GM19397 (cell line): Measurements from ENCODE around the gene SLC25A11.

Source experiments
- ATAC-seq: cut with Tn5 transposase; IDR thresholded peaks from one replicate; pipeline ENCODE4 v1.9.1; 2021; ENCODE audit warnings: mild to moderate bottlenecking, moderate library complexity; ENCODE audit not compliant: unreplicated experiment

The SLC25A11 gene

GRCh38 chr17:4966844-4967538, 27.1 kb upstream of the SLC25A11 start:
- peak; percentile 77 for ATAC-seq

DNA sequence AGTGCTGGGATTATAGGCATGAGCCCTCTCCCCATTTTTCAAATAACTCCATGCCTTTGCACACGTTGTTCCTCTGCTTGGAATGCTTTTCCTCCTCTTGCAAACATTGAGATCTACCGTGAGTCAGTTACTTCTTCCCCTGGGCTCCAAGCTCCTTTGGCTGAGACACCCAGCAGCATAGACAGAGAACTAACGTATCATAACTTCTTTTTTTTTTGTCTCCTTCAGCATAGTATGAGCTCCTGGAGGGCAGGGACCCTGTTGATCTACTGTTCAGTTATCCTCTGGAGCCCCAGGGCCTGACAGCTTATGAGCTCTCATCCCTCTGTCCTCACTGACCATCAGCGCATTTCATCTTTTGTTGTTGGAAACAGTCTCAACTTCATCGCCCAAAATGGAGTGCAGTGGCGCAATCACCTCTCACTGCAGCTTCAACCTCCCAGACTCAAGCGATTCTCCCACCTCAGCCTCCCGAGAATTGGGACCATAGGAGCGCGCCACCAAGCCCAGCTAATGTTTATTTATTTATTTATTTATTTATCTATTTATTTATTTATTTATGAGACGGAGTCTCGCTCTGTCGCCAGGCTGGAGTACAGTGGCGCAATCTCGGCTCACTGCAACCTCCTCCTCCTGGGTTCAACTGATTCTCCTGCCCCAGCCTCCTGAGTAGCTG, 25.6 kb upstream of the SLC25A11 start:
- no peak for ATAC-seq

DNA sequence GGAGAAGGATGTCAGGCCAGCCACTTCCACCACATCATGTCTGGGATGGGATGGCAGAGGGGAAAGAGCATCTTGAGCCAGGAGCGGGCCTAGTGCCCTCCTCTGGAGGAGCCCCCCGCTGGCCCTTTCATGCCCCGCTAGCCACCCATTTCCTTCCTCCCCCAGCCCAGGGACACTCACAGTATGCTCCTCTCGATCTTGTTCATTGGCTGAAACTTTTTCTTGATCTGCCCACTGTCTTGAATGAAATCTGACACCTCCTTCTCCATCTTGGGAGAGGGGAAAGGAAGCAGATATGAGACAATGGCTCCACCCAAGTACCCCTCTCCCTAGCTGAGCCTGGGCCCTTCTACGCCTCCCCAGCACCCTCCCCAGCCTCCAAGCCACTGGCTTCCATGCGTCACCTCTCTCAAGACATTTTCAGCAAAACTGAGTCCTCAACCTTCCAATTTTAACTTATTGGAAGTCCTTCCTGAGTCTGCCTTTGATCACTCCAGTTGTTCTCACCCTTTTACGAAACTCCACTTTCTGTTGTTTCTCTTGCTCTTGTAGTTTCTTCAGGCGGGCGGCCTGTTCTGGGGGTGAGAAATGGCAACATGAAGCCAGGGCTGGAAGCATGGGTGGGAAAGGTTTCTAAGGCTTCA, 20.6 kb upstream of the SLC25A11 start:
- no peak for ATAC-seq

- no peak for ATAC-seq
These were observed 19.6 kb upstream of the SLC25A11 start for GRCh38 chr17:4959261-4959965.

GRCh38 chr17:4958102-4958501, 18.3 kb upstream of the SLC25A11 start:
- no peak for ATAC-seq

GRCh38 chr17:4956493-4957061, 16.7 kb upstream of the SLC25A11 start:
- ATAC-seq, result no peak

DNA sequence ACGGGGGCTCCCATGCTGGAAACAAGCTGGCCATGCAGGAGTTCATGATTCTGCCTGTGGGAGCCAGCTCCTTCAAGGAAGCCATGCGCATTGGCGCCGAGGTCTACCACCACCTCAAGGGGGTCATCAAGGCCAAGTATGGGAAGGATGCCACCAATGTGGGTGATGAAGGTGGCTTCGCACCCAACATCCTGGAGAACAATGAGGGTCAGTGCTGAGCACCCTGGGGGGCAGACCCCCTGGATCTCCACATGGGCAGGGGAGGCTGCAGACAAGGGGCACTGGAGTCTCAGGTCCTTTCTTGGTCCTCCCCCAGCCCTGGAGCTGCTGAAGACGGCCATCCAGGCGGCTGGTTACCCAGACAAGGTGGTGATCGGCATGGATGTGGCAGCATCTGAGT, 15.2 kb upstream of the SLC25A11 start:
- no peak for ATAC-seq

GRCh38 chr17:4953451-4953961, 13.7 kb upstream of the SLC25A11 start:
- no peak for ATAC-seq

- no peak for ATAC-seq
These were observed 11.6 kb upstream of the SLC25A11 start for GRCh38 chr17:4951486-4951885.

GRCh38 chr17:4950746-4951204, 10.9 kb upstream of the SLC25A11 start, which contains the start of gene ENO3:
TSS of gene ENO3 (plus strand) at chr17:4951119. CDS start at chr17:4951830, 711 bp downstream.
- no peak for ATAC-seq

GRCh38 chr17:4950075-4950745, 10.4 kb upstream of the SLC25A11 start:
- ATAC-seq, result no peak

GRCh38 chr17:4949321-4950074, 9.7 kb upstream of the SLC25A11 start:
- ATAC-seq, result peak; percentile 31

- ATAC-seq, result peak; percentile 33
These were observed 9.1 kb upstream of the SLC25A11 start for GRCh38 chr17:4948931-4949320.

DNA sequence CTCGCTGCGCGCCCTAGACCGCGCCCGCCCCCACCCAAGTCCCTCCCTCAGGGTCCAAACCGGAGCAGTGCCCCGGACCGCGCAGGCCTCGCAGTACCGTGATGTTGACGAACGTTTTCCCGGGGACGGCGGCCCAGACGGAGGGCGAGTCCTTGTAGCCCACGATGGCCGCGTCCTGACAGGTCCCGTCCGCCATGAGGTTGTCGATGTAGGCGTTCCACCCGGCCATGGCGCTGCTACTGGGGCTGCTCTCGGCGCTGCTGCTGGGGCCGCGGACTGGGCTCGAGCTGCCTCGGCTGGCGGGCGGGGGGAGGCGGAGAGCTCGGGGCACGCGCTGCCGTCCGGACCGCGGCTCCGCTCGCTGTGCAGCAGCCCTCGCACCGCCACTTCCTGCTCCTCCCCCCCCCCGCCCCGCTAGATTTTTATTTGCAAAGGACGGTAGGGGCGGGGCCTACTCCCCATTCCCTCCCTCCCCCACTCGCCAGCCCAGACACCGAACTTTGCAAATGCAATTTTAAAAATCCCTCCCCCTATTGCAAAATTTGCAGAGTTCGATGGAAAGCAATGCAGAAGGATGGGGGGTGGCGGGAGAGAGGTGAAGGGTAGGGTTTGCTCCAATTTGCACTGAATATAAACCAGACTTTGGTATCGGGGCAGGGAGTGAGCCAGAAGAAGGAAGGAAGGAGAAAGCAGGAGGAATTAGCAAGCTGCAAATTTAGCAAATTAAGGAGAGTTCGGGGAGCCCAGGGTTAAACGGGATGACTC, 8.5 kb upstream of the SLC25A11 start, which contains the start of gene PFN1:
PFN1 (minus strand) TSS at position 365 of the 765 bp plus-strand sequence; CDS start at position 229, 136 bp downstream.
- peak; percentile 24 for ATAC-seq

DNA sequence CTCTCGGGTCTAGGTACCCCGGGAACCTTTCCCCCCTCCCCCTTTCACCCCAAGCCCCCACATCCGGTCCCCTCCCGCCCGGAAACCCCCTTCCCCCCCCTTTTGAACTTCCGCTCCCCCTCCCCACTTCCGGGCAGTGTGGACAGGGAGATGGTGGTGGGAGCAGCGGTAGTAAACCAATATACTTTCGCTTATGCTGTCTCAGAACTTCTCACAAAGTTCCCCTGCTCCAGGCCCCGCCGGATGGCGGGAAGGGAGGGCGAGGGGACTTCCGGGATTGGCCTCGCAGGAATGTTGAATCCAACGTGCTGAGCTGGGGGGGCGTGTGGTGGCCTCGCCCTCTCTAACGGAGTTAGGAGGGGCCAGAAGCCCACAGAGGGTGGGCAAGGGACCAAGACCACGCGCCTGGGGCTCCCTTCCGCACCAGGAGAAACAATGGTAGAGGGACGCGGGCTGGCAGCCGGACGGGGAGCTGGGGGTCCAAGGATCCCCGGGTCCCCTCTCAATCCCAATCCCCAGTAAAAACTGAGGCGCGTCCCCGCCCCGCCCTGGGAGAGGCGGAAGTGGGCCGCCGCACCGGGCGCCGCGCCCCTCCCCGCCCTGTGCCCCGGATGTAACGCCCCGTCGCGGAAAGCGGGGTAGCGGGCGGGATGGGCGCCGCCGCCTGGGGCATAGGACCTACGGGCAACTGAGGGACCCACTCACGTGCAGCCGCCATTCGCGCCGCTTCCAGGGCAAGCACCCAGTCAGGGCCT, 7.7 kb upstream of the SLC25A11 start:
- ATAC-seq, result peak; percentile 24

DNA sequence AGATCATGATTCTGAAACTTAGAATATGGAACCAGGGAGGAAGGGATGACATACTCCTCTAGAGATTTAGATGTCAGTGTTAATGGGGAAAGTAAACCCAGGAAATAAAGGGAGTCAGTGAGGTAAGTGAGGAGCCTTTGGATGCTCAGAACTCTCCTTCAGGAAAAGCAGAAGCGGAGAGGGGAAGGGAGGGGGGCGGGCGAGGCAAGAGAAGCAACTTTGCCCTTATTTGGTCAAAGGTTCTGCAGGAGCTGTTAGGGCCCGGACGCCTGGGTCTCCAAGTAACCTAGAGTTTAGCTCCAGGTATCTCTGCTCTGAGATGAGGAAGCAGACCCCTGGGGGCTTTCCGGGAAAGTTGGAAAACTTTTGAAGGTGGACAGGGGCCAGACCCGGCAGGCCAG, 7.2 kb upstream of the SLC25A11 start:
- ATAC-seq, result no peak

GRCh38 chr17:4946312-4946976, 6.6 kb upstream of the SLC25A11 start:
- ATAC-seq, result no peak
